Urothelium cell line (cell line): Measurements from ENCODE around the gene PYGL.
"Not testable (repeated sequence)": the region's sequence is repeated elsewhere in the genome, so short reads cannot be mapped to it uniquely, and the experiment has no call there.

ENCODE experiments used
- DNase-seq: peaks from one replicate; pipeline ENCODE4 v3.0.0; 2011; ENCODE audit warnings: low spot score, mixed read lengths
- FAIRE-seq: peaks from 2 replicates; lab custom pipeline; 2011; peaks lifted over from hg19 to GRCh38; lab: Jason Lieb, UNC

Gene PYGL

DNA sequence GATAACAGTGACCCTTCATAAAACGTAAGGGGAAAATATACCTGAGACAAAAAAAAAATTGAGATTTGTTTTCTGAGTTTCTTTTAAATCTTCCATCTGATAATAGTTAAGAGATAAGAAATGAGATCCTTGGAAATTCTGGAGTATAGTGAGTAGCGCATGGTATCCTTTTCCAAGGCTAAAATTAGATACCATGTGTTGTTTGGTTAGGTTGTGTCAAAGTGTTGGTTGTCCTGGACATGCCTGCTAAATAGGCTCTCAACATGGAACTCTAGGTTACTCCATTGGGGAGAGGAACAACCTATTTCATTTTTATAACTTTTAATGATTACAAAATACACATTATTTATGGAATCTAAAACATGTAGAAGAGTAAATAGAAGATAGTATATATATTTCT, 14.8 kb downstream of the PYGL start:
- FAIRE-seq (no peak), DNase-seq (no peak)

DNA sequence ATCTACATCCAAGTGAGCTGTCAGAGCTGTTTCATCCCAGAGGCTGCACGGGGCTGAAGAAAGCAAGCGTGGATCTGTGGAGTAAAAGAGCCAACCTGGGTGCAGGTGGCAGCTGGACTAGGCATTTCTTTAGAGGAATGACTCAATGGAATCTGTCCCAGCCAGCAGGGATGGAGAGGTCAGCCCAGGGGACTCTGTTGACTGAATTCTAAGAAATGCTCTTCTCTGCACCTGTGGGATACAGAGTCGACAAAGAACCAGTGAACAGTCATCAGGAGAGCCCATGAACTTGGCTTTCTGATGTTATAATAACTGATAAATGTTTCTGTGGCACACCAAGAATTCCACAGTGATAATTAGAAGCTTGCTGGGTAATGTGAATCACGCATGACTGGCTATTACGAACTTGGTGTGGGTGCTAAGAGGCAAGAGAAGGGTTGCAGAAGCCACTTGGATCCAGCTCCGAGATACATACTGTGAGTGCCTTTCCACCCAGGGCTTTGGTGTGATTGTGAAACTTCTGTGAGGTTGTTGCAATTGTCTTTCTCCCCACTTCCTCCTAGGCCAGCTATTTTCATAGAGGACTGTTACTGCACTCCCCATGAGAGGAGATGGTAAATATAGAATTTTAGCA, 16.2 kb downstream of the PYGL start:
- no peak for FAIRE-seq
- no peak for DNase-seq

DNA sequence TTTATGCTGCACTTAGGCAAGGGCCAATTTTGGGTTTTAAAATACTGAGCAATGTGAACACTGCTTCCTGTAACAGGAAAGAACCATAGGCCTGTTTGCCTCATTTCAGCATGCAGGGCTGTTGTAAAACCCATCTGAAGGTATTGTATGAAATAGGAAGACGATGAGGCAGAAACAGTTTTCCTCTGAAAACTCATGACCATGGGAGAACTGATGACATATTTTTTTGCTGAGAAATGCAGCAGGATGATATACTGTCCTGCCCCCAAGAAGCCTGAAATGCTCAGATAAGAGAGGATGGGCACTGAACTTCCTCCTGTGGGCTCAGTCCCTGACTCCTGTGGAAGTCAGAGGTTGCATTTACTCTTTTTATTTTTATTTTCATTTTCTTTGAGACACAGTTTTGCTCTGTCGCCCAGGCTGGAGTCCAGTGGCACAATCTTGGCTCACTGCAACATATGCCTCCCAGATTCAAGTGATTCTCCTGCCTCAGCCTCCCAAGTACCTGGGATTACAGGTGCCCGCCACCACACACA, 17.4 kb downstream of the PYGL start:
- FAIRE-seq (no peak), DNase-seq (no peak)

GRCh38 chr14:50924843-50925242, 19.4 kb downstream of the PYGL start:
- FAIRE-seq (peak; percentile 80), DNase-seq (no peak)

- no peak for DNase-seq
- FAIRE-seq: no peak
Measured at GRCh38 chr14:50924236-50924635, 20.0 kb downstream of the PYGL start.

GRCh38 chr14:50922803-50923202, 21.5 kb downstream of the PYGL start:
- DNase-seq (no peak), FAIRE-seq (peak; percentile 77)

GRCh38 chr14:50920482-50921230, 23.6 kb downstream of the PYGL start:
- peak; percentile 67 for DNase-seq
- FAIRE-seq: peak; percentile 35

- not testable (repeated sequence) for DNase-seq, FAIRE-seq
Measured at GRCh38 chr14:50919524-50919923, 24.8 kb downstream of the PYGL start.

GRCh38 chr14:50917449-50917848, 26.8 kb downstream of the PYGL start:
- DNase-seq: no peak

GRCh38 chr14:50910495-50911420, 33.5 kb downstream of the PYGL start:
- FAIRE-seq: no peak
- DNase-seq: no peak

More at GRCh38 chr14:50917449-50917848, 26.8 kb downstream of the PYGL start:
- peak; percentile 84 for FAIRE-seq

- FAIRE-seq (peak; percentile 55), DNase-seq (no peak)
Measured at GRCh38 chr14:50906326-50907065, 37.8 kb downstream of the PYGL start.

- FAIRE-seq: no peak
- DNase-seq: no peak
Measured at GRCh38 chr14:50904719-50905118, 39.6 kb downstream of the PYGL start.

DNA sequence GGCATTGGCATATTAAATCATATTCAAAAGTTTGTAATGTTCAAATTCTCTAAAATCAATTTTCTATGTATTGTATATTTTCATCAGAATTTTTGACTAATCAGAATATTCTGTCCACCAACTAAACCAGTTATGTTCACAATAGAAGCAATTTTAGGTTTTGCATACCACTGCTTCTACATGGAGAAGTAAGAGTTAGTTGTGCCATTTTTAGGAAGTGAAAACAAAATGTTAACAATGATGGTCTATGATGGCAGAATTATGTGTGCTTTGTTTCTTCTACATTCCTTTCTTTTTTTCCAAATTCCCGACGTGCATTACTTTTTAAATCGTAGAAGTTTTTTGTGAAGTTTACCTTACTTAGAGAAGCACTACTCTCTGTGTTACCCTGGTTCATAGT, 42.9 kb downstream of the PYGL start:
- DNase-seq (no peak), FAIRE-seq (peak; percentile 40)

DNA sequence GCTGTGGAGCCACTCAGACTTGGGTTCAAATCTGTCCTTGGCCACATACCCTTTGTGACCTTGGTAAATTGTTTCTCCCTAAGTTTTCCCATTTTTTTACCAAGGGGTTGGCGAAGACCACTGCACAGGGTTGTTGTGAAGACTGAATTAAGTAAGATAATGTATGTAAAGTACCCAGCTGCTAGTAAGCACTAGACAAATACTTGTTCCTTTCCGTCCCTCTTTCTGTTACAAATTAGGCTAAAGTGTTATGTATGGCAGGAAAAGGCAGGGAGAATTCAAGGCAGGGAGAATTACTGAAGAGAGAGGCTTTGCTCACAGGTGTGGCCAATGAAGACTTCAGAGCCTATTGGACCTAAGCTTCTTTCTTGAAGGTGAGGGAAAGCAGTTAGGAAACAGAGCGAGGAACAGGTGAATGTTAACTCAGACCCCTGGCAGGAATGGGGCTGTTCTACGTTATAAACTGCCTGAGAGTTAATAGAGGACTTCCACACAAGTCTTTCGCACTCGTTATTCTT, 46.6 kb downstream of the PYGL start:
- FAIRE-seq (no peak), DNase-seq (no peak)

GRCh38 chr14:50897005-50897404, 47.3 kb downstream of the PYGL start:
- FAIRE-seq, DNase-seq: not testable (repeated sequence)

- DNase-seq, FAIRE-seq: not testable (repeated sequence)
Measured at GRCh38 chr14:50896421-50896820, 47.9 kb downstream of the PYGL start.

GRCh38 chr14:50892255-50892654, 52.0 kb downstream of the PYGL start:
- DNase-seq (no peak), FAIRE-seq (no peak)

DNA sequence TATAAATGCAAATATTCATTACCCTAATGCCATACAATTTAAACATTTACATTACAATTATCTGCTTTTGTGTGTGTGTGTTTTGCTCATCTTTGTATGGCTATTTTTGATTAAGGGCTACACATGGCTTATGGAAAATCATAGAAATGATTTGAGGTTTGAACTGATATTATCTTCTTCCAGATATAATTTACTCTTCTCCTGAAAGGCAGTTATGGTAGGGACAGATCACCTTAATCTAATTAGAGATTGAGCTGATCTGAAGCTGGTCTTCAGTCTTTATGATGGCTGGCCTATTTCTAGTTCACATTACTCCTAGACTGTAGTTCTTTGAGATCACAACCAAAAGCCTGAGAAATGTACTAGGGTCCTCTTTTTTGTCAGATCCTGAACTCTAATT, 56.8 kb downstream of the PYGL start:
- no peak for DNase-seq
- no peak for FAIRE-seq

- DNase-seq (no peak), FAIRE-seq (no peak)
Measured at GRCh38 chr14:50883827-50884197, 60.5 kb downstream of the PYGL start.
